ENCODE data around the gene PAPPA.

DNA sequence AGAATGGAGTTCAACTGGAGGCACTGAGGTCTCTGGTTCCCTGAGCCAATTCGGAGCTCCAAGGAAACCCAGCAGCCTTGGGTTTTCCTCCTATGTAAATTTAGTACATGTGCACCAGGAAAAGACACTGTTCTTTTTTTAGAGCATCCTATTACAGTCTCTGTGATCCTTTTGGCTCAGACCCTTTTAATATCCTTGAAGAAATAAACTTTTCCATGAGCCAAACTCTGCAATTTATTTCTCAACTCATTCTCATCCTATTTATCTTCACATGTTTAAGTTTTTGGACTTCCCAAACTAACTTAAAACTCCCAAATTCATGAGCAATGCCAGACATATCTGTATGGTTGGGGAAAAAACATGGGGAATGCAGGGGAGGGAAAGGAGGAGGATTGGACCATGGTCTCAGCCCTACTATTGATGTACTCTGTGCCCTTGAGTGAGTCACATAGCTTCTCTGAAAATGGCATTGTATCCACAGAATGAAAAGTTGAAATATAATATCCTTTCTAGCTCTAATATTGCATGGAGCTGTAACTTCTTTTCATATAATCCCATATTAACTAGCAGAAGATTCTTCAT is 76.6 kb downstream of the PAPPA start:
- TF ChIP-seq POLR2A (IDR thresholded peaks at IDR 0.05) (no peak), CTCF (IDR thresholded peaks at IDR 0.05) (no peak)
